Activated CD8-positive, alpha-beta memory T cell treated with anti-CD3 and anti-CD28 coated beads, Interleukin-2, amount 10 ng/mL, durations not matched to agents 7 days and 5 days (primary cell): ENCODE results near the gene EFNA2. TPM values are rescaled to one million over a fixed set of nuclear protein-coding genes. Genes with fewer than 3 reads are reported as not detected.

Experiments used
- ATAC-seq: fragments of 150-1000 bp; cut with Tn5 transposase; one replicate; pipeline ENCODE4 v1.10.0; 2021; ENCODE audit warnings: moderate library complexity
- CTCF ChIA-PET: fragments of 350-600 bp; sonication (Branson Sonifier 250); formaldehyde crosslinking; loops from one replicate; lab custom pipeline; 2021; ENCODE audit warnings: antibody characterized with exemption; lab: Charles Lee
- DNase-seq: peaks from one replicate; pipeline ENCODE4 v3.0.0-alpha.2; 2020
- H3K27ac Mint-ChIP-seq: one replicate; pipeline ENCODE4 v1.8.0; 2021; ENCODE audit warnings: mild to moderate bottlenecking, mixed read lengths
- H3K27me3 Mint-ChIP-seq: one replicate; pipeline ENCODE4 v1.8.0; 2021; ENCODE audit warnings: mixed read lengths
- H3K36me3 Mint-ChIP-seq: one replicate; pipeline ENCODE4 v1.8.0; 2021; ENCODE audit warnings: mild to moderate bottlenecking, mixed read lengths
- H3K4me1 Mint-ChIP-seq: one replicate; pipeline ENCODE4 v1.8.0; 2021; ENCODE audit warnings: mixed read lengths
- H3K4me3 Mint-ChIP-seq: one replicate; pipeline ENCODE4 v1.8.0; 2021; ENCODE audit warnings: mild to moderate bottlenecking, moderate library complexity, mixed read lengths
- H3K9me3 Mint-ChIP-seq: one replicate; pipeline ENCODE4 v1.8.0; 2022; ENCODE audit warnings: low read depth, mixed read lengths
- total RNA-seq, 2 experiments: library from RNA; stranded (reverse); gene quantifications; one replicate each; pipeline ENCODE4 v1.2.3, GENCODE V29; 2021

Gene EFNA2
- total RNA-seq, 2 experiments from 2014 or later, result not detected

- H3K36me3 Mint-ChIP-seq, result peaks cover 22% of the 10 kb centered on the region
- H3K9me3 Mint-ChIP-seq, result no peaks in the 10 kb centered on the region
- H3K27me3 Mint-ChIP-seq, result peaks cover 2% of the 10 kb centered on the region
- CTCF ChIA-PET, result interaction anchor here (0.5 to 17.8 kb wide), 27 partner anchors 8 to 283 kb away, joined by 3 to 723 read pairs (median 5); partner anchors contain the start of genes ABCA7, ARHGAP45, ATP5F1D and CBARP
- H3K27ac Mint-ChIP-seq, result no peak overlapping the region
- DNase-seq (peak; percentile 83), ATAC-seq (peak; percentile 9)
- H3K4me3 Mint-ChIP-seq, result peak overlapping the region; percentile 59
- peaks cover 62% of the 10 kb centered on the region for H3K4me1 Mint-ChIP-seq
Observed at GRCh38 chr19:1266916-1267476, 18.7 kb upstream of the EFNA2 start.

GRCh38 chr19:1267477-1268225 lies 18.0 kb upstream of the EFNA2 start:
- H3K27me3 Mint-ChIP-seq, result peaks cover 2% of the 10 kb centered on the region
- H3K4me3 Mint-ChIP-seq, result peak overlapping the region; percentile 38
- peaks cover 64% of the 10 kb centered on the region for H3K4me1 Mint-ChIP-seq
- H3K27ac Mint-ChIP-seq, result no peak overlapping the region
- CTCF ChIA-PET, result interaction anchor here (1.1 to 17.8 kb wide), 5 partner anchors 14 to 228 kb away, joined by 3 to 723 read pairs (median 14); partner anchors contain the start of genes ABCA7, ATP5F1D and CBARP
- H3K9me3 Mint-ChIP-seq, result no peaks in the 10 kb centered on the region
- peak; percentile 60 for DNase-seq
- no peak for ATAC-seq
- H3K36me3 Mint-ChIP-seq, result peaks cover 28% of the 10 kb centered on the region

- peak overlapping the region; percentile 42 for H3K27ac Mint-ChIP-seq
- DNase-seq (peak; percentile 53), ATAC-seq (no peak)
- H3K36me3 Mint-ChIP-seq, result peaks cover 35% of the 10 kb centered on the region
- H3K4me1 Mint-ChIP-seq, result peaks cover 64% of the 10 kb centered on the region
- CTCF ChIA-PET, result interaction anchor here (0.7 to 17.8 kb wide), 8 partner anchors 9 to 204 kb away, joined by 3 to 723 read pairs (median 6); partner anchors contain the start of genes ATP5F1D and CBARP
- peak overlapping the region; percentile 62 for H3K4me3 Mint-ChIP-seq
- peaks cover 2% of the 10 kb centered on the region for H3K27me3 Mint-ChIP-seq
- no peaks in the 10 kb centered on the region for H3K9me3 Mint-ChIP-seq
Observed at GRCh38 chr19:1268226-1269064, 17.2 kb upstream of the EFNA2 start.

GRCh38 chr19:1269065-1269477 lies 16.6 kb upstream of the EFNA2 start, which contains the start of gene CIRBP:
Gene CIRBP (plus strand): TSS chr19:1269332. CDS start chr19:1270934, 1,602 bp downstream.
- Mint-ChIP-seq H3K4me3 (peak within 1 kb of the TSS; percentile 86), H3K4me1 (peaks cover 70% of the 10 kb centered on the region), H3K27me3 (peaks cover 2% of the 10 kb centered on the region), H3K9me3 (no peaks in the 10 kb centered on the region), H3K36me3 (peaks cover 41% of the 10 kb centered on the region), H3K27ac (peak within 1 kb of the TSS; percentile 89)
- ATAC-seq (peak; percentile 81), DNase-seq (peak; percentile 100)
- CTCF ChIA-PET, result interaction anchor here (0.7 to 17.8 kb wide), 7 partner anchors 10 to 204 kb away, joined by 3 to 723 read pairs (median 6); partner anchors contain the start of genes ATP5F1D and CBARP

GRCh38 chr19:1269478-1270212 lies 16.0 kb upstream of the EFNA2 start:
- DNase-seq (peak; percentile 91), ATAC-seq (peak; percentile 36)
- peak overlapping the region; percentile 86 for H3K4me3 Mint-ChIP-seq
- CTCF ChIA-PET, result interaction anchor here (1.2 to 17.8 kb wide), 6 partner anchors 10 to 205 kb away, joined by 4 to 723 read pairs (median 9); partner anchors contain the start of genes ATP5F1D and CBARP
- no peaks in the 10 kb centered on the region for H3K9me3 Mint-ChIP-seq
- peaks cover 2% of the 10 kb centered on the region for H3K27me3 Mint-ChIP-seq
- peaks cover 44% of the 10 kb centered on the region for H3K36me3 Mint-ChIP-seq
- peak overlapping the region; percentile 89 for H3K27ac Mint-ChIP-seq
- peaks cover 73% of the 10 kb centered on the region for H3K4me1 Mint-ChIP-seq

GRCh38 chr19:1270213-1270853 lies 15.3 kb upstream of the EFNA2 start:
- CTCF ChIA-PET, result interaction anchor here (4.3 kb wide), 1 partner anchor 27 kb away, joined by 32 read pairs; no protein-coding TSS in a partner anchor
- H3K27me3 Mint-ChIP-seq, result peaks cover 2% of the 10 kb centered on the region
- peaks cover 70% of the 10 kb centered on the region for H3K4me1 Mint-ChIP-seq
- no peaks in the 10 kb centered on the region for H3K9me3 Mint-ChIP-seq
- H3K4me3 Mint-ChIP-seq, result peak overlapping the region; percentile 86
- peaks cover 45% of the 10 kb centered on the region for H3K36me3 Mint-ChIP-seq
- H3K27ac Mint-ChIP-seq, result peak overlapping the region; percentile 89
- DNase-seq (peak; percentile 54), ATAC-seq (no peak)

- H3K4me3 Mint-ChIP-seq, result peak overlapping the region; percentile 86
- peaks cover 65% of the 10 kb centered on the region for H3K4me1 Mint-ChIP-seq
- CTCF ChIA-PET, result interaction anchor here (0.9 to 4.3 kb wide), 2 partner anchors 9 to 27 kb away, joined by 3 to 32 read pairs; no protein-coding TSS in a partner anchor
- no peak for DNase-seq
- H3K27ac Mint-ChIP-seq, result peak overlapping the region; percentile 89
- H3K27me3 Mint-ChIP-seq, result peaks cover 2% of the 10 kb centered on the region
- ATAC-seq, result no peak
- peaks cover 45% of the 10 kb centered on the region for H3K36me3 Mint-ChIP-seq
- no peaks in the 10 kb centered on the region for H3K9me3 Mint-ChIP-seq
Observed at GRCh38 chr19:1270854-1271527, 14.7 kb upstream of the EFNA2 start.

GRCh38 chr19:1271528-1272422 lies 13.9 kb upstream of the EFNA2 start:
- peak overlapping the region; percentile 89 for H3K27ac Mint-ChIP-seq
- peak overlapping the region; percentile 86 for H3K4me3 Mint-ChIP-seq
- DNase-seq (no peak), ATAC-seq (no peak)
- no peaks in the 10 kb centered on the region for H3K9me3 Mint-ChIP-seq
- H3K4me1 Mint-ChIP-seq, result peaks cover 67% of the 10 kb centered on the region
- H3K27me3 Mint-ChIP-seq, result peaks cover 2% of the 10 kb centered on the region
- CTCF ChIA-PET, result interaction anchor here (0.9 to 4.3 kb wide), 3 partner anchors 8 to 28 kb away, joined by 3 to 32 read pairs (median 3); no protein-coding TSS in a partner anchor
- peaks cover 46% of the 10 kb centered on the region for H3K36me3 Mint-ChIP-seq

GRCh38 chr19:1272423-1273262 lies 13.0 kb upstream of the EFNA2 start:
- Mint-ChIP-seq H3K9me3 (no peaks in the 10 kb centered on the region), H3K36me3 (peaks cover 46% of the 10 kb centered on the region), H3K27ac (peak overlapping the region; percentile 75), H3K4me1 (peaks cover 64% of the 10 kb centered on the region), H3K4me3 (peak overlapping the region; percentile 50), H3K27me3 (no peaks in the 10 kb centered on the region)
- ATAC-seq (no peak), DNase-seq (no peak)
- CTCF ChIA-PET, result interaction anchor here (1.0 to 4.3 kb wide), 3 partner anchors 13 to 29 kb away, joined by 3 to 32 read pairs (median 4); no protein-coding TSS in a partner anchor
